ENCODE results near the gene FAM53B. TPM values are rescaled to one million over a fixed set of nuclear protein-coding genes. Genes with fewer than 3 reads are reported as not detected.
A peak's percentile ranks its signal among the peaks of the same experiment; 100 is the strongest.
"Not testable (repeated sequence)": the region's sequence is repeated elsewhere in the genome, so short reads cannot be mapped to it uniquely, and the experiment has no call there.

Gene FAM53B
- total RNA-seq, 1 experiment from 2014 or later = 18.3 TPM

GRCh38 chr10:124746992-124747391, 2.8 kb upstream of the FAM53B start:
- no TSS peak for BruUV-seq (replicated peaks)

GRCh38 chr10:124746447-124746846, 2.3 kb upstream of the FAM53B start:
- H3K27me3 ChIP-seq (replicated peaks; ENCODE audit: insufficient read depth, low read depth, low read length, poor library complexity); CTCF ChIA-PET; H3K27ac ChIP-seq (ENCODE audit: low read depth, low read length, poor library complexity, severe bottlenecking); H3K4me3 ChIP-seq (ENCODE audit: low read depth, low read length, poor library complexity, severe bottlenecking); H3K9me3 ChIP-seq (ENCODE audit: low read depth, low read length, poor library complexity, severe bottlenecking); DNase-seq (ENCODE audit: low spot score); intact Hi-C loops (cut with micrococcal nuclease; ENCODE audit: unreplicated experiment); H3K36me3 ChIP-seq (ENCODE audit: insufficient read depth, low read length, poor library complexity, severe bottlenecking); BruUV-seq (replicated peaks): not testable (repeated sequence)
- POLR2A ChIA-PET (ENCODE audit: low non-redundant PET) = interaction anchor here (0.7 kb wide), 1 partner anchor 458 kb away, joined by 3 read pairs; no protein-coding TSS in a partner anchor
- H3K4me1 ChIP-seq (ENCODE audit: insufficient read depth, low read length, poor library complexity, severe bottlenecking) = peaks cover 12% of the 10 kb centered on the region

More at GRCh38 chr10:124746992-124747391, 2.8 kb upstream of the FAM53B start:
- Histone ChIP-seq H3K4me1 (ENCODE audit: insufficient read depth, low read length, poor library complexity, severe bottlenecking) (peaks cover 7% of the 10 kb centered on the region), H3K4me3 (ENCODE audit: low read depth, low read length, poor library complexity, severe bottlenecking) (no peak overlapping the region), H3K27ac (ENCODE audit: low read depth, low read length, poor library complexity, severe bottlenecking) (no peak overlapping the region), H3K9me3 (ENCODE audit: low read depth, low read length, poor library complexity, severe bottlenecking) (no peaks in the 10 kb centered on the region), H3K36me3 (ENCODE audit: insufficient read depth, low read length, poor library complexity, severe bottlenecking) (peaks cover 5% of the 10 kb centered on the region), H3K27me3 (replicated peaks; ENCODE audit: insufficient read depth, low read depth, low read length, poor library complexity) (no peaks in the 10 kb centered on the region)
- ChIA-PET POLR2A (ENCODE audit: low non-redundant PET) (no interaction called here), CTCF (no interaction called here)
- TF ChIP-seq CTCF (conservative IDR thresholded peaks at IDR 0.05; ENCODE audit: low read depth, low read length) = no peak
- TF ChIP-seq EZH2 (IDR thresholded peaks at IDR 0.05; ENCODE audit: borderline replicate concordance, low read depth, low read length, poor library complexity, severe bottlenecking) = no peak
- no peak for DNase-seq (ENCODE audit: low spot score)
- intact Hi-C loops (cut with micrococcal nuclease; ENCODE audit: unreplicated experiment) = no loop called here

GRCh38 chr10:124745673-124746072, 1.5 kb upstream of the FAM53B start:
- Histone ChIP-seq H3K4me1 (ENCODE audit: insufficient read depth, low read length, poor library complexity, severe bottlenecking) (peaks cover 20% of the 10 kb centered on the region), H3K9me3 (ENCODE audit: low read depth, low read length, poor library complexity, severe bottlenecking) (no peaks in the 10 kb centered on the region), H3K27me3 (replicated peaks; ENCODE audit: insufficient read depth, low read depth, low read length, poor library complexity) (no peaks in the 10 kb centered on the region), H3K36me3 (ENCODE audit: insufficient read depth, low read length, poor library complexity, severe bottlenecking) (peaks cover 5% of the 10 kb centered on the region), H3K4me3 (ENCODE audit: low read depth, low read length, poor library complexity, severe bottlenecking) (no peak overlapping the region), H3K27ac (ENCODE audit: low read depth, low read length, poor library complexity, severe bottlenecking) (no peak overlapping the region)
- BruUV-seq (replicated peaks) = no TSS peak
- intact Hi-C loops (cut with micrococcal nuclease; ENCODE audit: unreplicated experiment) = no loop called here
- CTCF ChIA-PET = interaction anchor here (1.0 to 1.3 kb wide), 2 partner anchors 213 to 214 kb away, joined by 3 read pairs; no protein-coding TSS in a partner anchor
- peak; percentile 46 for DNase-seq (ENCODE audit: low spot score)
- TF ChIP-seq CTCF (conservative IDR thresholded peaks at IDR 0.05; ENCODE audit: low read depth, low read length) (peak; percentile 40), EZH2 (IDR thresholded peaks at IDR 0.05; ENCODE audit: borderline replicate concordance, low read depth, low read length, poor library complexity, severe bottlenecking) (no peak)
- POLR2A ChIA-PET (ENCODE audit: low non-redundant PET) = interaction anchor here (0.7 kb wide), 1 partner anchor 459 kb away, joined by 3 read pairs; no protein-coding TSS in a partner anchor

- no peak overlapping the region for H3K4me3 ChIP-seq (ENCODE audit: low read depth, low read length, poor library complexity, severe bottlenecking)
- ChIA-PET POLR2A (ENCODE audit: low non-redundant PET) (no interaction called here), CTCF (interaction anchor here (1.0 to 1.3 kb wide), 2 partner anchors 213 to 214 kb away, joined by 3 read pairs; no protein-coding TSS in a partner anchor)
- TF ChIP-seq EZH2 (IDR thresholded peaks at IDR 0.05; ENCODE audit: borderline replicate concordance, low read depth, low read length, poor library complexity, severe bottlenecking) (no peak), CTCF (conservative IDR thresholded peaks at IDR 0.05; ENCODE audit: low read depth, low read length) (no peak)
- H3K27ac ChIP-seq (ENCODE audit: low read depth, low read length, poor library complexity, severe bottlenecking) = no peak overlapping the region
- no TSS peak for BruUV-seq (replicated peaks)
- no peaks in the 10 kb centered on the region for H3K9me3 ChIP-seq (ENCODE audit: low read depth, low read length, poor library complexity, severe bottlenecking)
- intact Hi-C loops (cut with micrococcal nuclease; ENCODE audit: unreplicated experiment) = no loop called here
- peaks cover 24% of the 10 kb centered on the region for H3K4me1 ChIP-seq (ENCODE audit: insufficient read depth, low read length, poor library complexity, severe bottlenecking)
- peaks cover 5% of the 10 kb centered on the region for H3K36me3 ChIP-seq (ENCODE audit: insufficient read depth, low read length, poor library complexity, severe bottlenecking)
- DNase-seq (ENCODE audit: low spot score) = no peak
- no peaks in the 10 kb centered on the region for H3K27me3 ChIP-seq (replicated peaks; ENCODE audit: insufficient read depth, low read depth, low read length, poor library complexity)
These were observed 1.1 kb upstream of the FAM53B start for GRCh38 chr10:124745252-124745651.

Measured in A673 (cell line).